Memory B cell (primary cell): ENCODE results near the gene FRS2.
A peak's percentile ranks its signal among the peaks of the same experiment; 100 is the strongest.

Experiments used
- ATAC-seq: fragments of 150-1000 bp; cut with Tn5 transposase; 2 replicates; pipeline ENCODE4 v1.10.0; 2021; ENCODE audit warnings: low read depth, mild to moderate bottlenecking, moderate library complexity
- DNase-seq, 2 donors: peaks; one replicate each; pipeline ENCODE4 v3.0.0; 2022; ENCODE audit warnings: low spot score in 2 of 2
- H3K27ac Mint-ChIP-seq: one replicate; pipeline ENCODE4 v1.8.0; 2022; ENCODE audit warnings: mild to moderate bottlenecking, moderate library complexity, mixed read lengths
- H3K27me3 Mint-ChIP-seq: one replicate; pipeline ENCODE4 v1.8.0; 2022; ENCODE audit warnings: mixed read lengths
- H3K36me3 Mint-ChIP-seq: one replicate; pipeline ENCODE4 v1.8.0; 2022; ENCODE audit warnings: mild to moderate bottlenecking, mixed read lengths
- H3K4me1 Mint-ChIP-seq: one replicate; pipeline ENCODE4 v1.8.0; 2022; ENCODE audit warnings: mixed read lengths
- H3K4me3 Mint-ChIP-seq: one replicate; pipeline ENCODE4 v1.8.0; 2022; ENCODE audit warnings: mild to moderate bottlenecking, moderate library complexity, mixed read lengths
- H3K9me3 Mint-ChIP-seq: one replicate; pipeline ENCODE4 v1.8.0; 2022; ENCODE audit warnings: mixed read lengths

Gene FRS2

DNA sequence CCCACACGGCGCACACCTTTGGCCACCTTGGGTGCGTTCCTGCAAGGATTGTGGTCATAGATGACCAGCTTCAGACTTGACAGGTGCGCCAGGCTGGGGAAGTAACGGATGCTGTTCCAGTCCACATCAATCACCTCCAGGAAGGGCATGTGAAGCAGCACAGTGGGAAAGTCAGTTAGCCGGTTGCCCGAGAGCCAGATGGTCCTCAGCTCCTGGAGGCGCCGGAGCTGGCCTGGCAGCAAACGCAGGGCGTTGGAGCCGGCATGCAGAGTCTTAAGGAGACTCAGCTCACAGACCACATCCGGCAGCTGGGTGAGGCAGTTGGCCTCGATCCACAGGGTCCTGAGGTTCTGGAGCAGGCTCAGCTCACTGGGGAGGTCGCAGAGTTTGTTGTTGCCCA lies 139.9 kb downstream of the FRS2 start:
- ATAC-seq (no peak), DNase-seq (no peak)
- no peaks in the 10 kb centered on the region for H3K4me1 Mint-ChIP-seq
- no peak overlapping the region for H3K27ac Mint-ChIP-seq
- peaks cover 2% of the 10 kb centered on the region for H3K27me3 Mint-ChIP-seq
- H3K36me3 Mint-ChIP-seq, result no peaks in the 10 kb centered on the region
- H3K4me3 Mint-ChIP-seq, result no peak overlapping the region
- H3K9me3 Mint-ChIP-seq, result no peaks in the 10 kb centered on the region

DNA sequence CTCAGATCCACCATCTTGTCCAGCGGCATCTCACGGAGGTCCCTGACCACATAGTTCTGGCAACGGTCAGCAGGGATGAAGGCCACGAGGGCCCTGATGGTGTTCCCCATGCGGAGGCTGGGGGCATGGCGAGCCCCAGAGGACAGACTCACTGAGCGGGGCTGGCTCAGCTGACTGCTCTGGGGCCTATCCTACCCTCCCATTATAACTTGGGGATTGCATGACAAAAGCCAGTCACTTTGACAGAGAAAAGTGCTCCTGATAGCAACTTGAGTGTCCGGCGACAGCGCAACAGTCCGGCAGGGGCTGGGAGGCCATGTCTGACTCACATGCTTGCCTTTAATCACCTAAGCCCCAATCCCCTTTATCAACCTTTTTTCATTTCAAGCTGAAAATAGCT lies 140.5 kb downstream of the FRS2 start, which contains the start of gene LRRC10:
TSS of gene LRRC10 (minus strand) at position 179 of the 400 bp plus-strand sequence. CDS start at position 110, 69 bp downstream.
- no peak for ATAC-seq
- DNase-seq, result no peak
- Mint-ChIP-seq H3K4me1 (peaks cover under 1% of the 10 kb centered on the region), H3K27me3 (peaks cover 2% of the 10 kb centered on the region), H3K9me3 (no peaks in the 10 kb centered on the region), H3K36me3 (no peaks in the 10 kb centered on the region), H3K27ac (no peak within 1 kb of the TSS), H3K4me3 (no peak within 1 kb of the TSS)

DNA sequence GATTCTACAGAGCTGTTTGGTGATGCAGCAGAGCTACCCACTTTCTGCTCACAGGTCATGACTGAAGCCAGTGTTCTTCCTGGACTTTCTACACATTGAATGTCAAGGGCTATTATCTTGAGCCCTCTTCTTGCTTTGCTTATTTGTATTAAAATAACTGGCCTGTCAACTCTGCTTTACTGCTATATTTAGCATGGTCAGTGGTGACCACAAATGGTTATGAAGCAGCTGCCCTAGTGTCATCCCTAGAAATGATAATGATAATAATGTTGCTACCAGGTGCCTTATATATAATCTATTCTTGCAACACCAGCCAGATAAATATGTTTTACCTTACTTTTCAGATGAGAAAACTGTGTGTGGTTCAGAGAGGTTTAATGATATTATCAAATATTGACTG lies 143.2 kb downstream of the FRS2 start:
- DNase-seq (no peak), ATAC-seq (no peak)
- H3K27me3 Mint-ChIP-seq, result peaks cover 2% of the 10 kb centered on the region
- H3K36me3 Mint-ChIP-seq, result no peaks in the 10 kb centered on the region
- H3K9me3 Mint-ChIP-seq, result no peaks in the 10 kb centered on the region
- peaks cover 4% of the 10 kb centered on the region for H3K4me1 Mint-ChIP-seq
- H3K4me3 Mint-ChIP-seq, result no peak overlapping the region
- no peak overlapping the region for H3K27ac Mint-ChIP-seq

DNA sequence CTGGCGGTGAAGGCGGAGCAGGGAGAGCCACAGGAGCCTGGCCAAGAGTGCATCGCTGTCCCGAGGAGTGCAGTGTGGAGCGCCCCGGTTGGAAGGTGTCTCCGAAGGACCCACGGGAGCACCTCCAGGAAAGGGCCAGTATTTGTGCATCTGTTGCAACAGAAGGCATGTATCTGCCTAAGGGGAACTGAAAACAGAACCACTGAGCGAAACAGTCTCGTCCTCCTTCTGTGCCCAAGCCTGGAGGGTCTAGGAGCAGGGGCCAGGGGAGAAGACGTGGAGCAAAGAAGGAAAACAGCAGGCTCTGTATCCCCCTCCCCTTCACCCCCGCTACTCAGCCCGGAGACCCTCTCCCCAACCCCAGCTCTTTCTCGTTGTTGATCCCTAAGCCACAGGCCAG lies 145.8 kb downstream of the FRS2 start:
- H3K27ac Mint-ChIP-seq, result no peak overlapping the region
- peaks cover 4% of the 10 kb centered on the region for H3K4me1 Mint-ChIP-seq
- H3K4me3 Mint-ChIP-seq, result no peak overlapping the region
- DNase-seq, result peak in 1 of 2 donors; percentile 1
- peaks cover 3% of the 10 kb centered on the region for H3K27me3 Mint-ChIP-seq
- no peaks in the 10 kb centered on the region for H3K9me3 Mint-ChIP-seq
- no peak for ATAC-seq
- no peaks in the 10 kb centered on the region for H3K36me3 Mint-ChIP-seq

DNA sequence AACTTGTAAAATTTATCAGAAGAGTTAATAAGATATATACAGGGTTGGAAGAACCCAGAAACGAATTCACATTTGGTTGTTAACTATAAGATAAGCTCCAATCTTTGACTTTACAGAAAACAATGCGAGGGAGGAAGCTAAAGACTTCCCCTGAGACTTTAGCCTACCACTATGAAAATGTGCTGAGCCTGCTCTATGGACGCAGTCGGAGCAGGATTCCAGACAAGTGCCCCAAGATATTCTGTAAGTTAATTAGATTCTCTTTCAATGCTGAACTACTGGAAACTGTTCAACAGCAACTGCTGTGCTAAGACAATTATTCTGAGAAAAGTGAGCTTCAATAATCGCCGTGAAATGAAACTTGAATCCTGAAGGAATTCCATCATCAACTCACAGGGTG lies 148.9 kb downstream of the FRS2 start:
- DNase-seq, result no peak
- Mint-ChIP-seq H3K36me3 (no peaks in the 10 kb centered on the region), H3K4me1 (peaks cover 4% of the 10 kb centered on the region), H3K27ac (no peak overlapping the region), H3K9me3 (no peaks in the 10 kb centered on the region), H3K4me3 (no peak overlapping the region), H3K27me3 (peaks cover 8% of the 10 kb centered on the region)
- no peak for ATAC-seq

DNA sequence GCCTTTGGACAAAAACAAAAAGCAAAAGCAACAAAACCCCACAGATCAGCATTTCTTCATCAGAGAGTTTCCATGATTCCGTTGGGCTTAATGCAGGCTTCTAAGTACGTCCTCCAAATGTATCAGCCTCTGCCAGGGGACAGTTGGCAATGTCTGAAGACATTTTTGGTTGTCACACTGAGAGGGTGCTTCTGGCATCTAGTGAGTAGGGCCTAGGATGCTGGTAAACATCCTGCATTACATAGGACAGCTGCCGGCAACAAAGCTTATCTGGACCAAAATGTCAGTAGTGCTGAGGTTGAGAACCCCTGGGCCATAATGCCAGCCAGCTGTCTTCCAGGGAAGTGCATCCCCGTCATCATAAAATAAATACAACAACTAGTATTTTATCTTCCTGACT lies 149.9 kb downstream of the FRS2 start:
- DNase-seq, result no peak
- no peaks in the 10 kb centered on the region for H3K36me3 Mint-ChIP-seq
- no peak for ATAC-seq
- H3K4me3 Mint-ChIP-seq, result no peak overlapping the region
- H3K4me1 Mint-ChIP-seq, result peaks cover 4% of the 10 kb centered on the region
- no peak overlapping the region for H3K27ac Mint-ChIP-seq
- peaks cover 11% of the 10 kb centered on the region for H3K27me3 Mint-ChIP-seq
- no peaks in the 10 kb centered on the region for H3K9me3 Mint-ChIP-seq

DNA sequence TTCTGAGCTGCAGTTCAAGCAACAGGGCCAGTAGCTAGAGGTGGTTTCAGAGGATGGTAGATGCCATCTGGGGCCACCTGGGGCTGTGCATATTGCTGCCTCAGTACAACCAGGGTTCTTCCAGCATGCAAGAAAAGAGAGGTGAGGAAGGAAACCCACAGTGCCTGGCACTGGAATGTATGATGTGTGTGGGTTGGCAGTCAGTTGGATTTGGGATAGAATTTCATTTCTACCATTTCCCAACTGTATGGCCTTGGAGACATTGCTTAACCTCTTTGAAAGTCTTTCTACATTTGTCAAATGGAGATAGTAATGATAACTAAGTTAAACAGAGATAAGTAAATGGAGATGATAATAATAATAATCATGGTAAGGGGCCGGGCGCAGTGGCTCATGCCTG lies 150.7 kb downstream of the FRS2 start:
- no peaks in the 10 kb centered on the region for H3K9me3 Mint-ChIP-seq
- no peak for ATAC-seq
- DNase-seq, result no peak
- H3K27me3 Mint-ChIP-seq, result peaks cover 11% of the 10 kb centered on the region
- peaks cover 2% of the 10 kb centered on the region for H3K4me1 Mint-ChIP-seq
- H3K4me3 Mint-ChIP-seq, result no peak overlapping the region
- H3K27ac Mint-ChIP-seq, result no peak overlapping the region
- H3K36me3 Mint-ChIP-seq, result no peaks in the 10 kb centered on the region

DNA sequence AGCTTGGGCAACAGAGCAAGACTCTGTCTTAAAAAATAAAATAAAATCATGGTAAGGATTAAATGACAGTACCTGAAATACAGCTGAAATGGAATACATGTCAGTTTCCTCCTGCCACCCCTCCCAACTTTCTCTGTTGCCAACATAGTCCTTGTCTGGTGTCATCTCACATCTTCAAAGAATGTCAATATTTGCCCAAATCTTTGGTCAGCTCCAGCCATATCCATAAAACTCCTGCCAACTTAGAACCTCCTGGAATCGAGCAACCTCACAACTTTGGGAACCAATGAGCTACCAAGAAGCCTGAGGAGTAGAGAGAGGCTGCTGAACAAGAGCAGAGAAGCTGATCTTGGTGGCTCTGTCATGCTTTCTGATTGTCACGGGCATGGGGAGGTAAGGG lies 151.4 kb downstream of the FRS2 start:
- no peaks in the 10 kb centered on the region for H3K36me3 Mint-ChIP-seq
- H3K4me1 Mint-ChIP-seq, result no peaks in the 10 kb centered on the region
- DNase-seq (no peak), ATAC-seq (no peak)
- H3K27ac Mint-ChIP-seq, result no peak overlapping the region
- no peaks in the 10 kb centered on the region for H3K9me3 Mint-ChIP-seq
- H3K27me3 Mint-ChIP-seq, result peaks cover 11% of the 10 kb centered on the region
- H3K4me3 Mint-ChIP-seq, result no peak overlapping the region

DNA sequence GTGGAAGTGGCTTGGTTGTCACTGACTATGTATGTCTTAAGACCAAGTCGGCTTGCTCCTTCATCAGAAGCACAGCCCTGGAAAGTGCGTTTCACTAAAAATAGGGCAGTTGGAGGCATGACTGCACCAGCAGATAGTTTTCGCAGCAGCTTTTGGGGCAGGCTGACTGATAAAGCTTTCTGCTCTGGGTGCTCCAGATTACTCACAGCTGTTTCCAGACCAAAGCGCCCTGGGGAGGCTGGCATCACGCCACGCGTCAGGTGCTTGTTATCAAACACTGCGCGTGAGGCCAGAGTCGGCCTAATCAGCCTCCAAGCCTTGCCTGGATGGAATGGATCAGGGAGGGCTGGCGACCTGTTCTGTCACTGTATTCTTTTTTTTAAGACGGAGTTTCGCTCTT lies 153.8 kb downstream of the FRS2 start:
- DNase-seq, result no peak
- no peak for ATAC-seq
- H3K36me3 Mint-ChIP-seq, result no peaks in the 10 kb centered on the region
- H3K27ac Mint-ChIP-seq, result no peak overlapping the region
- H3K4me3 Mint-ChIP-seq, result no peak overlapping the region
- no peaks in the 10 kb centered on the region for H3K9me3 Mint-ChIP-seq
- peaks cover 9% of the 10 kb centered on the region for H3K27me3 Mint-ChIP-seq
- H3K4me1 Mint-ChIP-seq, result no peaks in the 10 kb centered on the region

DNA sequence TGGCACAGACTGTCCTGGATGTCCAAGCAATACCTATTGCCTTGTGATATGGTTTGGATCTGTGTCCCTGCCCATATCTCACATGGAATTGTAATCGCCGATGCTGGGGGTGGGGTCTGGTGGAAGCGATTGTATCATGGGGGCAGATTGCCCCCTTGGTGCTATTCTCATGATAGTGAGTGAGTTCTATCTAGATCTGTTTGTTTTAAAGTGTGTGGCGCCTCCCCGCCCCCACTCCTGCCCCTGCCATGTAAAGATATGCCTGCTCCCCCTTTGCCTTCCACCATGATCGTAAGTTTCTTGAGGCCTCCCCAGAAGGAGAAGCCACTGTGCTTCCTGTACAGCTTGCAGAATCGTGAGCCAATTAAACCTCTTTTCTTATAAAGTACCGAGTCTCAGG lies 157.3 kb downstream of the FRS2 start:
- Mint-ChIP-seq H3K27ac (no peak overlapping the region), H3K27me3 (peaks cover 5% of the 10 kb centered on the region), H3K9me3 (no peaks in the 10 kb centered on the region), H3K4me1 (no peaks in the 10 kb centered on the region), H3K36me3 (no peaks in the 10 kb centered on the region), H3K4me3 (no peak overlapping the region)
- DNase-seq, result no peak
- ATAC-seq, result no peak
